ENCODE results near the gene BARX2.

DNA sequence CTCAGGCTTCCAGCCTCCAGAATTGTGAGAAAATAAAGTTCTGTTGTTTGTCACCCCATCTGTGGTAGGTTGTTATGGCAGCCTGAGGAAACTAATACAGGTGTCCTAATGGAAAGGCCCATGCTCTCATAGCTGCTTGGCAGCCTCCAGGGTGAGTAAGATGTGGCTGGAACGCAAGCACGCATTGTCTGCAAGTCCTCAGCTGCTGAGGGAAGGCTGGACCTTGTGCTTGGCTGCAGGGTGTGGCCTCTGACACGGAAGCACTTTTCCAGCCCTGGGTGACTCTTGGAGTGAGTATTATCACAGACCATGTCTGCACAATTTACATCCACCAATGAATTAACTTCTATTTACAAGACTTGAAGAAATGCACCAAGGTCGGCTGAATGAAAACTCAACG is 44.4 kb upstream of the BARX2 start:
- TF ChIP-seq EZH2 (IDR thresholded peaks at IDR 0.05) (no peak), POLR2AphosphoS5 (IDR thresholded peaks at IDR 0.05; ENCODE audit: borderline replicate concordance, low read depth, low read length) (no peak)
